ENCODE measurements around the gene TSKU. TPM values are rescaled to one million over a fixed set of nuclear protein-coding genes. Genes with fewer than 3 reads are reported as not detected.

The TSKU gene
- total and polyA plus RNA-seq, 2 experiments from 2014 or later: 61.9 to 81.9 TPM

GRCh38 chr11:76830639-76831327 is 47.6 kb downstream of the TSKU start:
- Histone ChIP-seq H3K27me3 (no peaks in the 10 kb centered on the region), H4K20me1 (ENCODE audit: insufficient read depth, poor library complexity, severe bottlenecking) (no peaks in the 10 kb centered on the region), H3K4me1 (ENCODE audit: insufficient read depth) (peaks cover 11% of the 10 kb centered on the region), H3K79me2 (no peaks in the 10 kb centered on the region), H2AFZ (no peak overlapping the region), H3K4me2 (no peak overlapping the region), H3K4me3 (no peak overlapping the region), H3K36me3 (replicated peaks; ENCODE audit: insufficient read depth, low read depth) (no peaks in the 10 kb centered on the region), H3K9me2 (replicated peaks; ENCODE audit: insufficient read depth) (no peaks in the 10 kb centered on the region), H3K27ac (no peak overlapping the region), H3K9me3 (ENCODE audit: low read depth) (no peaks in the 10 kb centered on the region)
- 57% methylated on average over 9 of the region's 9 CpGs for WGBS (ENCODE audit: low lambda C conversion rate, missing lambda C conversion rate)
- TF ChIP-seq CTCF (IDR thresholded peaks at IDR 0.05; ENCODE audit: poor library complexity) (no peak), EZH2 (IDR thresholded peaks at IDR 0.05; ENCODE audit: borderline replicate concordance) (no peak), EZH2phosphoT487 (IDR thresholded peaks at IDR 0.05; ENCODE audit: low read depth, severe bottlenecking, unreplicated experiment) (no peak)
- DNase-seq (ENCODE audit: low spot score): peak; percentile 33

- H2AFZ ChIP-seq: no peak overlapping the region
- H3K27ac ChIP-seq: no peak overlapping the region
- H3K79me2 ChIP-seq: no peaks in the 10 kb centered on the region
- H3K9me3 ChIP-seq (ENCODE audit: low read depth): no peaks in the 10 kb centered on the region
- H3K36me3 ChIP-seq (replicated peaks; ENCODE audit: insufficient read depth, low read depth): no peaks in the 10 kb centered on the region
- no peak for TF ChIP-seq EZH2phosphoT487 (IDR thresholded peaks at IDR 0.05; ENCODE audit: low read depth, severe bottlenecking, unreplicated experiment)
- TF ChIP-seq EZH2 (IDR thresholded peaks at IDR 0.05; ENCODE audit: borderline replicate concordance): no peak
- no peak for TF ChIP-seq CTCF (IDR thresholded peaks at IDR 0.05; ENCODE audit: poor library complexity)
- peaks cover 11% of the 10 kb centered on the region for H3K4me1 ChIP-seq (ENCODE audit: insufficient read depth)
- H4K20me1 ChIP-seq (ENCODE audit: insufficient read depth, poor library complexity, severe bottlenecking): no peaks in the 10 kb centered on the region
- H3K4me3 ChIP-seq: no peak overlapping the region
- H3K27me3 ChIP-seq: no peaks in the 10 kb centered on the region
- H3K9me2 ChIP-seq (replicated peaks; ENCODE audit: insufficient read depth): no peaks in the 10 kb centered on the region
- no peak overlapping the region for H3K4me2 ChIP-seq
- 96% methylated on average over 4 of the region's 4 CpGs for WGBS (ENCODE audit: low lambda C conversion rate, missing lambda C conversion rate)
- DNase-seq (ENCODE audit: low spot score): no peak
These were observed 48.6 kb downstream of the TSKU start for GRCh38 chr11:76831686-76832310.

GRCh38 chr11:76832361-76832760 is 49.2 kb downstream of the TSKU start:
- TF ChIP-seq EZH2phosphoT487 (IDR thresholded peaks at IDR 0.05; ENCODE audit: low read depth, severe bottlenecking, unreplicated experiment): no peak
- H3K27ac ChIP-seq: no peak overlapping the region
- H2AFZ ChIP-seq: no peak overlapping the region
- DNase-seq (ENCODE audit: low spot score): no peak
- H4K20me1 ChIP-seq (ENCODE audit: insufficient read depth, poor library complexity, severe bottlenecking): no peaks in the 10 kb centered on the region
- H3K36me3 ChIP-seq (replicated peaks; ENCODE audit: insufficient read depth, low read depth): no peaks in the 10 kb centered on the region
- H3K4me3 ChIP-seq: no peak overlapping the region
- no peaks in the 10 kb centered on the region for H3K27me3 ChIP-seq
- H3K4me2 ChIP-seq: no peak overlapping the region
- no peaks in the 10 kb centered on the region for H3K79me2 ChIP-seq
- H3K9me3 ChIP-seq (ENCODE audit: low read depth): no peaks in the 10 kb centered on the region
- no peaks in the 10 kb centered on the region for H3K9me2 ChIP-seq (replicated peaks; ENCODE audit: insufficient read depth)
- peaks cover 11% of the 10 kb centered on the region for H3K4me1 ChIP-seq (ENCODE audit: insufficient read depth)

- Histone ChIP-seq H3K4me3 (no peak overlapping the region), H2AFZ (no peak overlapping the region), H3K36me3 (replicated peaks; ENCODE audit: insufficient read depth, low read depth) (no peaks in the 10 kb centered on the region), H3K4me1 (ENCODE audit: insufficient read depth) (peaks cover 13% of the 10 kb centered on the region), H3K27me3 (no peaks in the 10 kb centered on the region), H3K9me2 (replicated peaks; ENCODE audit: insufficient read depth) (no peaks in the 10 kb centered on the region), H3K27ac (no peak overlapping the region), H3K9me3 (ENCODE audit: low read depth) (no peaks in the 10 kb centered on the region), H3K79me2 (no peaks in the 10 kb centered on the region), H3K4me2 (no peak overlapping the region), H4K20me1 (ENCODE audit: insufficient read depth, poor library complexity, severe bottlenecking) (no peaks in the 10 kb centered on the region)
- WGBS (ENCODE audit: low lambda C conversion rate, missing lambda C conversion rate): 58% methylated on average over 3 of the region's 3 CpGs
- no peak for TF ChIP-seq EZH2 (IDR thresholded peaks at IDR 0.05; ENCODE audit: borderline replicate concordance)
- no peak for TF ChIP-seq CTCF (IDR thresholded peaks at IDR 0.05; ENCODE audit: poor library complexity)
- TF ChIP-seq EZH2phosphoT487 (IDR thresholded peaks at IDR 0.05; ENCODE audit: low read depth, severe bottlenecking, unreplicated experiment): no peak
- DNase-seq (ENCODE audit: low spot score): peak; percentile 19
These were observed 51.0 kb downstream of the TSKU start for GRCh38 chr11:76834151-76834550.

Measured in hepatocyte (in vitro differentiated cells).